Large intestine (tissue), 3 donors: Measurements from ENCODE around the gene CEP57L1. TPM values are rescaled to one million over a fixed set of nuclear protein-coding genes. Genes with fewer than 3 reads are reported as not detected.
"Not testable (repeated sequence)": the region's sequence is repeated elsewhere in the genome, so short reads cannot be mapped to it uniquely, and the experiment has no call there.

ENCODE experiments used
- DNase-seq, 2 donors: peaks; one replicate each; pipeline versions ENCODE4 v3.0.0 to v3.0.0-alpha.2; 2013
- H3K27ac ChIP-seq: one replicate; pipeline ENCODE4 v1.5.1; 2013; ENCODE audit warnings: low read length
- H3K27me3 ChIP-seq: 2 replicates; pipeline ENCODE4 v1.6.1; 2013; ENCODE audit warnings: low read length; ENCODE audit not compliant: control insufficient read depth, insufficient read depth
- H3K36me3 ChIP-seq: 2 replicates; pipeline ENCODE4 v1.6.1; 2013; ENCODE audit warnings: low read length; ENCODE audit not compliant: control insufficient read depth, insufficient read depth
- H3K4me1 ChIP-seq: one replicate; pipeline ENCODE4 v1.6.1; 2013; ENCODE audit warnings: low read length; ENCODE audit not compliant: control insufficient read depth, insufficient read depth
- H3K4me3 ChIP-seq: one replicate; pipeline ENCODE4 v1.5.1; 2013; ENCODE audit warnings: low read length
- H3K9me3 ChIP-seq: one replicate; pipeline ENCODE4 v1.6.1; 2013; ENCODE audit warnings: mild to moderate bottlenecking, low read depth, low read length, moderate library complexity; ENCODE audit not compliant: control insufficient read depth
- WGBS: methylation state at CpG from one replicate; pipeline ENCODE4 v1.1.5; 2013; ENCODE audit warnings: low lambda C conversion rate; ENCODE audit not compliant: insufficient coverage; 5-methylcytosine and 5-hydroxymethylcytosine counted together
- polyA plus RNA-seq: library from polyadenylated mRNA; unstranded; fragments of 120-200 nt; gene quantifications from one replicate; pipeline ENCODE4 v1.2.1, GENCODE V29; 2013

CEP57L1 gene
- polyA plus RNA-seq, 1 donor: 14.3 TPM

DNA sequence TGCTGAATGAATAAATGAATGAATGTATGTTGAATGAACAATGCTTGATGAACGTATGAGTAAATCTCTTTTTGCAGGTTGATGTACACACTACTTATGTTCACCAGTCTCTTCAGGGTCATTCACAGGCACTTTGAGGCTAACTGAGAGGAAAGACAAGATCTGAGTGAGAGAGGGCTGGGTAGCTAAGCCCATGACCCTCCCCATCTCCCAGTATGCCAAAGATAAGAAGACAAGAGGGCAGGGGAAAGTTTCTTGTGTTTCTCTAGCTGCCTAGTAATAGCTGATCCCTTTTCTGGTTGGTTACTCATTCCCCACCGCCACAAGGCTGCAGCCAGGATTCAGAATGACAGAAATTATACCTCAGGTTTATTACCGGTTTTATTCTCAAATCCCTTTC, 90.7 kb downstream of the CEP57L1 start:
- H3K27ac ChIP-seq: no peak overlapping the region
- H3K4me3 ChIP-seq: no peak overlapping the region
- no peak for DNase-seq
- no peaks in the 10 kb centered on the region for H3K9me3 ChIP-seq
- H3K27me3 ChIP-seq: no peaks in the 10 kb centered on the region
- H3K4me1 ChIP-seq: no peaks in the 10 kb centered on the region
- H3K36me3 ChIP-seq: no peaks in the 10 kb centered on the region
- 37% methylated on average over 2 of the region's 3 CpGs for WGBS

GRCh38 chr6:109187399-109188114, 92.2 kb downstream of the CEP57L1 start:
- Histone ChIP-seq H3K9me3 (no peaks in the 10 kb centered on the region), H3K4me1 (no peaks in the 10 kb centered on the region), H3K27ac (no peak overlapping the region), H3K4me3 (no peak overlapping the region), H3K27me3 (no peaks in the 10 kb centered on the region), H3K36me3 (no peaks in the 10 kb centered on the region)
- WGBS: 100% methylated on average over 1 of the region's 5 CpGs
- DNase-seq: peak; percentile 41 to 55

GRCh38 chr6:109188115-109188411, 92.8 kb downstream of the CEP57L1 start:
- H3K36me3 ChIP-seq: no peaks in the 10 kb centered on the region
- no peaks in the 10 kb centered on the region for H3K27me3 ChIP-seq
- no peak for DNase-seq
- no peak overlapping the region for H3K4me3 ChIP-seq
- H3K9me3 ChIP-seq: no peaks in the 10 kb centered on the region
- 49% methylated on average over 3 of the region's 5 CpGs for WGBS
- no peaks in the 10 kb centered on the region for H3K4me1 ChIP-seq
- H3K27ac ChIP-seq: no peak overlapping the region

- H3K9me3 ChIP-seq, H3K4me3 ChIP-seq, H3K4me1 ChIP-seq, DNase-seq, H3K36me3 ChIP-seq, H3K27me3 ChIP-seq, H3K27ac ChIP-seq: not testable (repeated sequence)
Measured at GRCh38 chr6:109191368-109191767, 96.1 kb downstream of the CEP57L1 start.

- no peaks in the 10 kb centered on the region for H3K36me3 ChIP-seq
- no peak for DNase-seq
- peaks cover 9% of the 10 kb centered on the region for H3K4me1 ChIP-seq
- no peaks in the 10 kb centered on the region for H3K27me3 ChIP-seq
- H3K27ac ChIP-seq: no peak overlapping the region
- WGBS: no CpG with 5 or more reads among the region's 4 CpGs
- H3K9me3 ChIP-seq: no peaks in the 10 kb centered on the region
- H3K4me3 ChIP-seq: no peak overlapping the region
Measured at GRCh38 chr6:109192865-109193264, 97.6 kb downstream of the CEP57L1 start.

- Histone ChIP-seq H3K4me3 (no peak overlapping the region), H3K9me3 (no peaks in the 10 kb centered on the region), H3K4me1 (peaks cover 9% of the 10 kb centered on the region), H3K36me3 (no peaks in the 10 kb centered on the region), H3K27ac (peak overlapping the region; percentile 74), H3K27me3 (no peaks in the 10 kb centered on the region)
- WGBS: no CpG with 5 or more reads among the region's 1 CpG
- DNase-seq: peak; percentile 14 to 58
Measured at GRCh38 chr6:109194880-109195279, 99.6 kb downstream of the CEP57L1 start.

GRCh38 chr6:109197061-109197460, 101.8 kb downstream of the CEP57L1 start:
- Histone ChIP-seq H3K4me3 (no peak overlapping the region), H3K36me3 (no peaks in the 10 kb centered on the region), H3K4me1 (peaks cover 9% of the 10 kb centered on the region), H3K9me3 (no peaks in the 10 kb centered on the region), H3K27me3 (no peaks in the 10 kb centered on the region), H3K27ac (peak overlapping the region; percentile 9)
- WGBS: no CpG with 5 or more reads among the region's 1 CpG
- peak in 1 of 2 donors; percentile 28 for DNase-seq

- Histone ChIP-seq H3K9me3 (no peaks in the 10 kb centered on the region), H3K27ac (no peak overlapping the region), H3K4me1 (no peaks in the 10 kb centered on the region), H3K27me3 (no peaks in the 10 kb centered on the region), H3K4me3 (no peak overlapping the region), H3K36me3 (no peaks in the 10 kb centered on the region)
- no CpG with 5 or more reads among the region's 5 CpGs for WGBS
- no peak for DNase-seq
Measured at GRCh38 chr6:109202409-109203264, 107.3 kb downstream of the CEP57L1 start.

GRCh38 chr6:109204511-109204910, 109.2 kb downstream of the CEP57L1 start:
- H3K36me3 ChIP-seq: no peaks in the 10 kb centered on the region
- H3K27ac ChIP-seq: no peak overlapping the region
- no CpG with 5 or more reads among the region's 3 CpGs for WGBS
- no peaks in the 10 kb centered on the region for H3K4me1 ChIP-seq
- H3K27me3 ChIP-seq: no peaks in the 10 kb centered on the region
- no peak for DNase-seq
- H3K9me3 ChIP-seq: no peaks in the 10 kb centered on the region
- H3K4me3 ChIP-seq: no peak overlapping the region

- Histone ChIP-seq H3K27me3 (no peaks in the 10 kb centered on the region), H3K9me3 (peaks cover 5% of the 10 kb centered on the region), H3K4me3 (no peak overlapping the region), H3K4me1 (no peaks in the 10 kb centered on the region), H3K36me3 (no peaks in the 10 kb centered on the region), H3K27ac (no peak overlapping the region)
- no peak for DNase-seq
- WGBS: 60% methylated on average over 1 of the region's 1 CpG
Measured at GRCh38 chr6:109212683-109213082, 117.4 kb downstream of the CEP57L1 start.
